B cell (primary cell): ENCODE results near the gene ERCC8.

Experiments
- EZH2 ChIP-seq: IDR thresholded peaks from 2 replicates; pipeline ENCODE4 v1.6.1; 2012; ENCODE audit warnings: borderline replicate concordance, low read depth, mild to moderate bottlenecking, moderate library complexity, low read length; ENCODE audit not compliant: insufficient read depth, poor library complexity, severe bottlenecking
- TF ChIP-seq, protein P1 (sequence below): fragments of 200-600 bp; IDR thresholded peaks from one replicate; pipeline ENCODE4 v1.8.0; 2022; ENCODE audit warnings: antibody characterized with exemption, mild to moderate bottlenecking

DNA sequence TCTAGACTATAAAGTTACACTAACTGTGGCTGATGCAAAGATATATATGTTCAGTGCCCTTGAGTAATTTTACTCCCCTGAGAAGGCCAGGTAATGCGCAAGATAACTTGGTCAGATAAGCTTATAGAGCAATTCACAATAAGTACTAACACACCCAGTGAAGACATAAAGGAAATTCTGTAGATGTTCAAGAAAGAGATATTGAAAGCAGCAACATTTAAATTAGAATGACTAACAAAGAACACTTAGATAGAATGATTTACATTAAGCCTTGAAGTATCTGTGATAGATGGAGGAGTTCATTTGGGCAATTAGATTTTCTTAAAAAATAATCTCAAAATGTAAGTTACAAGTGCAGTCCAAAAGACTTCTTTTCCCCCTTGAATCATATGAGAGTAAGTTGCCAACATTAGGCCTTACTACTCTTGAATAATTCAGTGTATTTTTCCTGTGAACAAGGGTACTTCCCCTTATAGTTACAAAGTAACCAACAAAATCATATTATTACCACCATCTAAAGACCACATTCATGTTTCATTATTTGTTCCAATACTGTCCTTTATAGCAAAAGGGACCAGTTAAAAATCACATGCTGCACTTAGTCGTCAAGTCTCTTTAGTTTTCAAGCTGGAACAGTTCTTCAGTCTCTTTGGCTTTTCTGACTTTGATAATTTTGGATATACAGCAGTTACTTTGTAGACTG, 56.4 kb downstream of the ERCC8 start:
- no peak for TF ChIP-seq EZH2
- TF ChIP-seq, protein P1, sequence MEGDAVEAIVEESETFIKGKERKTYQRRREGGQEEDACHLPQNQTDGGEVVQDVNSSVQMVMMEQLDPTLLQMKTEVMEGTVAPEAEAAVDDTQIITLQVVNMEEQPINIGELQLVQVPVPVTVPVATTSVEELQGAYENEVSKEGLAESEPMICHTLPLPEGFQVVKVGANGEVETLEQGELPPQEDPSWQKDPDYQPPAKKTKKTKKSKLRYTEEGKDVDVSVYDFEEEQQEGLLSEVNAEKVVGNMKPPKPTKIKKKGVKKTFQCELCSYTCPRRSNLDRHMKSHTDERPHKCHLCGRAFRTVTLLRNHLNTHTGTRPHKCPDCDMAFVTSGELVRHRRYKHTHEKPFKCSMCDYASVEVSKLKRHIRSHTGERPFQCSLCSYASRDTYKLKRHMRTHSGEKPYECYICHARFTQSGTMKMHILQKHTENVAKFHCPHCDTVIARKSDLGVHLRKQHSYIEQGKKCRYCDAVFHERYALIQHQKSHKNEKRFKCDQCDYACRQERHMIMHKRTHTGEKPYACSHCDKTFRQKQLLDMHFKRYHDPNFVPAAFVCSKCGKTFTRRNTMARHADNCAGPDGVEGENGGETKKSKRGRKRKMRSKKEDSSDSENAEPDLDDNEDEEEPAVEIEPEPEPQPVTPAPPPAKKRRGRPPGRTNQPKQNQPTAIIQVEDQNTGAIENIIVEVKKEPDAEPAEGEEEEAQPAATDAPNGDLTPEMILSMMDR = no peak
